ENCODE measurements around the gene TMEM170B. TPM values are rescaled to one million over a fixed set of nuclear protein-coding genes. Genes with fewer than 3 reads are reported as not detected.

TMEM170B gene
- polyA plus RNA-seq, 1 experiment, result 0.26 TPM

- POLR2A ChIA-PET, result no interaction called here
These were observed 54.9 kb downstream of the TMEM170B start for GRCh38 chr6:11592294-11592906.

GRCh38 chr6:11593096-11593495, 55.5 kb downstream of the TMEM170B start:
- no peak overlapping the region for H3K4me3 ChIP-seq (ENCODE audit: low read depth, low read length)
- no peak overlapping the region for H3K27ac ChIP-seq (ENCODE audit: low read depth, low read length)
- no peak for TF ChIP-seq CTCF (IDR thresholded peaks at IDR 0.05; ENCODE audit: low read depth, low read length)
- H3K27me3 ChIP-seq (ENCODE audit: control insufficient read depth, insufficient read depth, low read length), result no peaks in the 10 kb centered on the region
- CTCF ChIA-PET, result no interaction called here
- H3K9me3 ChIP-seq (ENCODE audit: control insufficient read depth, insufficient read depth, low read length), result peaks cover 10% of the 10 kb centered on the region; the same call in 1 of the 2 replicates
- DNase-seq (ENCODE audit: low read depth, low spot score), result no peak
- POLR2A ChIA-PET, result no interaction called here

More at GRCh38 chr6:11592294-11592906, 54.9 kb downstream of the TMEM170B start:
- CTCF ChIA-PET, result interaction anchor here (1.4 kb wide), 1 partner anchor 62 kb away, joined by 6 read pairs; no protein-coding TSS in a partner anchor
- TF ChIP-seq CTCF (IDR thresholded peaks at IDR 0.05; ENCODE audit: low read depth, low read length), result no peak
- H3K9me3 ChIP-seq (ENCODE audit: control insufficient read depth, insufficient read depth, low read length), result peaks cover 10% of the 10 kb centered on the region; the same call in 1 of the 2 replicates
- no peaks in the 10 kb centered on the region for H3K27me3 ChIP-seq (ENCODE audit: control insufficient read depth, insufficient read depth, low read length)
- DNase-seq (ENCODE audit: low read depth, low spot score), result no peak
- no peak overlapping the region for H3K27ac ChIP-seq (ENCODE audit: low read depth, low read length)
- H3K4me3 ChIP-seq (ENCODE audit: low read depth, low read length), result no peak overlapping the region

- no peak for DNase-seq (ENCODE audit: low read depth, low spot score)
- CTCF ChIA-PET, result interaction anchor here (0.6 to 1.2 kb wide), 5 partner anchors 9 to 983 kb away, joined by 3 to 8 read pairs (median 3); no protein-coding TSS in a partner anchor
- Histone ChIP-seq H3K27ac (ENCODE audit: low read depth, low read length) (no peak overlapping the region), H3K4me3 (ENCODE audit: low read depth, low read length) (no peak overlapping the region), H3K9me3 (ENCODE audit: control insufficient read depth, insufficient read depth, low read length) (peaks cover 8% of the 10 kb centered on the region; the same call in 1 of the 2 replicates), H3K27me3 (ENCODE audit: control insufficient read depth, insufficient read depth, low read length) (no peaks in the 10 kb centered on the region)
- TF ChIP-seq CTCF (IDR thresholded peaks at IDR 0.05; ENCODE audit: low read depth, low read length), result peak; percentile 37
- POLR2A ChIA-PET, result no interaction called here
These were observed 58.4 kb downstream of the TMEM170B start for GRCh38 chr6:11595903-11596302.

- TF ChIP-seq CTCF (IDR thresholded peaks at IDR 0.05; ENCODE audit: low read depth, low read length), result no peak
- Histone ChIP-seq H3K27ac (ENCODE audit: low read depth, low read length) (no peak overlapping the region), H3K9me3 (ENCODE audit: control insufficient read depth, insufficient read depth, low read length) (no peaks in the 10 kb centered on the region; the same call in 1 of the 2 replicates), H3K4me3 (ENCODE audit: low read depth, low read length) (no peak overlapping the region), H3K27me3 (ENCODE audit: control insufficient read depth, insufficient read depth, low read length) (no peaks in the 10 kb centered on the region)
- CTCF ChIA-PET, result interaction anchor here (0.6 to 1.1 kb wide), 2 partner anchors 11 to 982 kb away, joined by 3 to 7 read pairs; no protein-coding TSS in a partner anchor
- no peak for DNase-seq (ENCODE audit: low read depth, low spot score)
- POLR2A ChIA-PET, result no interaction called here
These were observed 59.2 kb downstream of the TMEM170B start for GRCh38 chr6:11596640-11597237.

DNA sequence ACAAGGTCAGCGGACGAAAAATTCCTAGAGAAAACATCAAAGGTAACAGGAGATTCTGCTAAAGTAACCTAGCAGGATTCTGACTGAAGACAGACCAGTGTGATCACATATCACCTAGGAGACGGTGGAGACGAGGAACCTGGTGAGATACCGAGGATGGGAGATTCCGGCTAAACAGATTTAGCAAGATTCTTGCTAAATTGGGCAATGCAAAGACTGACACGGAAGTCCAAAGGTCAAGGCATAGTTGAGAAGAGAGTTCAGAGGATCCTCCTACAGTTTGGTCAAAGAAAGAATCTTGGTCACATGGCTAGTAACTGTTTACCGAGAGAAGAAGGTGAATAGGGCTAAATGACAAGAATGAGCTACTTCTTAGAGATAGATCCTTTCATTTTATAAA, 61.1 kb downstream of the TMEM170B start:
- CTCF ChIA-PET, result no interaction called here
- H3K9me3 ChIP-seq (ENCODE audit: control insufficient read depth, insufficient read depth, low read length), result no peaks in the 10 kb centered on the region; the same call in 1 of the 2 replicates
- no peak for TF ChIP-seq CTCF (IDR thresholded peaks at IDR 0.05; ENCODE audit: low read depth, low read length)
- H3K27ac ChIP-seq (ENCODE audit: low read depth, low read length), result no peak overlapping the region
- no peak overlapping the region for H3K4me3 ChIP-seq (ENCODE audit: low read depth, low read length)
- POLR2A ChIA-PET, result no interaction called here
- H3K27me3 ChIP-seq (ENCODE audit: control insufficient read depth, insufficient read depth, low read length), result no peaks in the 10 kb centered on the region
- DNase-seq (ENCODE audit: low read depth, low spot score), result no peak
